HT1080 (cell line): Measurements from ENCODE around the gene OR52E1. TPM values are rescaled to one million over a fixed set of nuclear protein-coding genes. Genes with fewer than 3 reads are reported as not detected.

Experiments
- DNase-seq: peaks from one replicate; pipeline ENCODE4 v3.0.0-alpha.2; 2015; ENCODE audit warnings: low read depth
- polyA plus RNA-seq, 2 experiments: library from polyadenylated mRNA; depleted of rRNA; stranded (reverse); fragments of >200 nt; gene quantifications; 2 replicates each; pipeline ENCODE4 v1.2.3, GENCODE V29; 2015
- total RNA-seq: library from RNA; depleted of rRNA; stranded (reverse); fragments of >200 nt; shearing (Covaris generic); gene quantifications from 2 replicates; pipeline ENCODE4 v1.2.3, GENCODE V29; 2014; rRNA removed

OR52E1 gene
- not detected in 2 replicates for total RNA-seq
- polyA plus RNA-seq (2015; cell fraction: cytosol; rRNA removed): not detected in 2 replicates
- not detected in 2 replicates for polyA plus RNA-seq (2015; cell fraction: nucleus; rRNA removed)

DNA sequence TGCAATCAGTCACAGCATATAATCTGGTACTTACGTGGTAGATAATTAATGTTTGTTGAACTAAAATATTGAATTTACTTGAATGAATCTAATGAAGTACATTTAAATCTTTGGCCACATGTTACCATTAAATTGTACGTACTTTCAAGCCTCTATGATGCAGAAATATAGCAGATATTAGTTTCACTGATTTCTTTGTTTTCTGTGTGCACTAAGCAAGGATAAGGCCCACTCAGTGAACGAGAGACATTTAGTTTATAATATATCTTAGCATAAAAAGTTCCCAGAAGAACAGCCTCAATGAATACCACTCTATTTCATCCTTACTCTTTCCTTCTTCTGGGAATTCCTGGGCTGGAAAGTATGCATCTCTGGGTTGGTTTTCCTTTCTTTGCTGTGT is at the start of gene OR52E1:
TSS of gene OR52E1 (plus strand) at position 301 of the 400 bp plus-strand sequence.
- DNase-seq: no peak

DNA sequence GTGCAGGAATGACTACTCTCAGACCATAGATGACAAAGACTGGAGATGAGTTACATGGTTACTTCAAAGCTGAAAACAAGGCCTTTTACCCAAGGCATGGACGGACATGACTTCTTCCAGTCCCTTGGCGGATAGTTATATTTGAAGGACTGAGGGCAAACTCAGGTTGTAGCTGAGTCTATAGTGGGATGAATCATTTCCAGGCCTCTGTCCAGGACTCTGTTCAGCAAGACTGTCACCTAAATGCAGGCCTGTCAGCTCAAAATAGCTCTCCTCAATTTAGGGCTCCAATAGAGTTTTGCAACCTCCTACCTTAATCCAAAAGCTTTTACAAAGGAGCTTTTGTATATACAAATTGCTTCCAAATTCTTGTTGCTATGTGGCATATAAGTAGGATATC is 47.4 kb upstream of the OR52E1 start:
- DNase-seq: peak; percentile 26

DNA sequence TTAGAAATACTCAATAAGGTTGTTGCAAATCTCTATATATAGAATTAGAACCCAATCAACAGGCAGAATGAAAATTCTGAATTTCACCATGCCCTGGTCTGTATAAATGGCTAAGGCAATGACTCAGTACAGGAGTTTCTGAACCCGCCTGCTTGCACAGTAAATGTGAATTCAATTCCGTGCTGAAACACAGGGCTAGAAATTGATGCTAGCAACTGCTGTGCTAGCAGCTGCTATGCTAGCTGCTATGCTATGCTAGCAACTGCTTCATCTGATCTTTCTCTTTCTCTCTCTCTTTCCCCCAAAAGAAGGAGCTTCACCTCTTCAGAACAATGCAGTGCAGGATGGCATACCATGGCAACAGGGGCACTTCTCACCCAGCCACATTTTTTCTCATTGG is 32.7 kb upstream of the OR52E1 start:
- DNase-seq: no peak

DNA sequence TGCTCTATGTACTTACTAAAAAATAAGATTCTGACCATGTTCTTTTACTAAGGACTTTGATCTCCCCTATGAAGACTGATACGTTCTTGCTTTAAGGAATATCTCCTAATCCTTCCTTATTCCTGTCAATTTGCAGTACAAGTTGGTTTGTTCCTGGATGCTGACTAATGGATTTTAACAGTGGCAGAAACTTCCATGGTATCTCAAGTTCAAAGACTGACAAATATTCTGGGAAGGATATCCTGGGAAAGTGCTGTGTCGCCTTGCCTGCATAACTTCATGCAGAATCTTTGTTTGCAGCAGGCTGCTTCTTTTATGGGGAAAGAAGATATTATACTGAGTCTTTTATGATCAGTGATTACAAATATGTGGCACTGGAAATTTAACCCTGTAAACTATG is 31.4 kb upstream of the OR52E1 start:
- DNase-seq: no peak

DNA sequence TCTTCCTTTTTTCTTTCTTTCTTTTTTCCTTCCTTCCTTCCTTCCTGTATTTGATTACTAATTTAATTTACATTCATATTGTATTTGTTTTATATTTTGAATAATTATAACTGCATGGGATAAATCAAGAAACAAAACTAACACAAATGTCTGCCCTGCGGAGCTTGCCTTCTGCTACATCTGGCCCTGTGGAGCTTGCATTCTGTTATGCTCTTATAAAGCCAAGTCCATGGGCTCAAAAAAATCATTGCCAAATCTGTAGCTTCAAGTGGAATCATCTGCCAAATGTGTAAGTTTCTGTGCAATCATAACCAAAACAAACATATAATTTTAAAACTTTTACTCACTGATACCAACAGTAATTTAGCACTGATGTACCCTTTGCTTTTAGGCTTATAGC is 31.0 kb upstream of the OR52E1 start:
- no peak for DNase-seq

DNA sequence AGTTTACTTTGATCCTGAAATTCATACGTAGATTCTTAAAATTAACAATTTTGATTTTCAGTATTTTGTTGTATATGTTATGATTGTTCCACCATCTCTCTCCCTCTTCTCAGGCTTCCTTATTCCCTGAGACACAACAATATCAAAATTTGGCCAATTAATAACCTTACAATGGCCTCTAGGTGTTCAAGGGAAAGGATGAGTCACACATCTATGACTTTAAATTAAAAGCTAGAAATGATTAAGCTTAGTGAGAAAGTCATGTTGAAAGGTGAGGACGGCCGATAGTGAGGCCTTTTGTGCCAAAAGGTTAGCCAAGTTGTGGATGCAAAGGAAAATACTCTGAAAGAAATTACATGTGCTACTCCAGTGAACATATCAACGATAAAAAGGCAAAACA is 28.5 kb upstream of the OR52E1 start:
- DNase-seq: no peak

DNA sequence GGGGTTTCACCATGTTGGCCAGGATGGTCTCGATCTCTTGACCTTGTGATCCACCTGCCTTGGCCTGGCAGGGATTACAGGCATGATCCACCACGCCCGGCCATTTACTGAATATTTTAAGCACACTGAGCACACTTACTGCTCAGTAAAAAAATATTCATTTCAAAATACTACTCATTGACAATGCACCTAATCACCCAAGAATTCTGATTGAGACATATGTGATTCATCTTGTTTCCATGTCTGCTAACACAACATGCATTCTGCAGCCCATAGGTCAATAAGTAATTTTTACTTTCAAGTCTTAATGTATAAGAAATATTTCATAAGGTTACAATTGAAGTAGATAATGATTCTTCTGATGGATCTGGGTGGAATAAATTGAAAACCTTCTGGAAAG is 27.3 kb upstream of the OR52E1 start:
- no peak for DNase-seq

DNA sequence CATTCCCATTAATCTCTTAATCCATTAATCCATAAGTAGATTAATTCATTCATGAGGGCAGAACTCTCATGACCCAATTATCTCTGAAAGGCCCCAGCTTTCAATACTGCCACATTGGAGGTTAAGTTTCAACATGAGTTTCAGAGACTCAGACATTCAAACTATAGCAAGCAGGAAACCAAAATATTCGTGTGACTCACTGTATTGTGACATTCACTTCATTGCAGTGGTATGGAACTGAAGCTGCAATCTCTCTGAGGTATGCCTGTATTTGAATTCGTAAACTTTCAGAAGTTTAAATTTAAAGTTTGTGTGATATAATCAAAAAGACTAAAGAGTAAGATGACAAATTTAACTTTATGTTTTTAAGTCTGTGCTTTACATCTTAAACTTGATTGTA is 26.0 kb upstream of the OR52E1 start:
- DNase-seq: peak; percentile 65

DNA sequence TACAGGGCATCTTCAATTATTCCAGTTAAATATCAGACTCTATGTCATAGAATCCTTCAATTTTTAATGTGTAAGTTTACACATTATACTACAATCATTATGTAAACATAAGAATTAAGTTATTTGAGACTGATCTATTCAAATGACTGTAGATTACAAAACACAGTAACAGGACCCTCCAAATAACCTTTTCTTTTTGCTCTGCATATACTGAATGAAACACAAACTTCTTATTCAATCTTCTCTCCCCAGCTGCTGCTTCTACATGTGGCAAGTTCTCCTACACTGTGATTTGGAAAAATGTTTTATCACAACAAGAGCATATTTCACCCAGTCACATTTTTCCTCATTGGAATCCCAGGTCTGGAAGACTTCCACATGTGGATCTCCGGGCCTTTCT is 23.1 kb upstream of the OR52E1 start, which contains the start of gene OR52J3:
TSS of gene OR52J3 (plus strand) at position 301 of the 400 bp plus-strand sequence. CDS start at position 301, 0 bp downstream.
- no peak for DNase-seq

DNA sequence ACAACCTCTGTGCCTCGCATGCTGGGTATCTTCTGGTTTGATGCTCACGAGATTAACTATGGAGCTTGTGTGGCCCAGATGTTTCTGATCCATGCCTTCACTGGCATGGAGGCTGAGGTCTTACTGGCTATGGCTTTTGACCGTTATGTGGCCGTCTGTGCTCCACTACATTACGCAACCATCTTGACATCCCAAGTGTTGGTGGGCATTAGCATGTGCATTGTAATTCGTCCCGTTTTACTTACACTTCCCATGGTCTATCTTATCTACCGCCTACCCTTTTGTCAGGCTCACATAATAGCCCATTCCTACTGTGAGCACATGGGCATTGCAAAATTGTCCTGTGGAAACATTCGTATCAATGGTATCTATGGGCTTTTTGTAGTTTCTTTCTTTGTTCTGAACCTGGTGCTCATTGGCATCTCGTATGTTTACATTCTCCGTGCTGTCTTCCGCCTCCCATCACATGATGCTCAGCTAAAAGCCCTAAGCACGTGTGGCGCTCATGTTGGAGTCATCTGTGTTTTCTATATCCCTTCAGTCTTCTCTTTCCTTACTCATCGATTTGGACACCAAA is 22.5 kb upstream of the OR52E1 start:
- DNase-seq: no peak

DNA sequence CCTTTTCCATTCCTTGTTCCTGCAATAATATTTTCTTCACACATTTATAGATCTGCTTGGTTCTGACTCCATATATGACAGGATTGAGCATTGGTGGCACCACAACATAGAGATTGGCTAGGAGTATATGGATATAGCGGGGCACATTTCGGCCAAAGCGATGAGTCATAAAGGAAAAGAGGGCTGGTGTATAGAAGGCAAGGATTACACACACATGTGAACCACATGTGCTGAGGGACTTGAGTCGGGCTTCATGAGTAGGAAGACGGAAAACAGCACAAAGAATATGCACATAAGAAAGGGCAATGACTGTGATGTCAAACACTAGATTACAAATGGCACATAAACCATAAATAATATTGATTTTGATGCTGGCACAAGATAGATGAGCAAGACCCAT is 10.7 kb upstream of the OR52E1 start:
- DNase-seq: peak; percentile 18

DNA sequence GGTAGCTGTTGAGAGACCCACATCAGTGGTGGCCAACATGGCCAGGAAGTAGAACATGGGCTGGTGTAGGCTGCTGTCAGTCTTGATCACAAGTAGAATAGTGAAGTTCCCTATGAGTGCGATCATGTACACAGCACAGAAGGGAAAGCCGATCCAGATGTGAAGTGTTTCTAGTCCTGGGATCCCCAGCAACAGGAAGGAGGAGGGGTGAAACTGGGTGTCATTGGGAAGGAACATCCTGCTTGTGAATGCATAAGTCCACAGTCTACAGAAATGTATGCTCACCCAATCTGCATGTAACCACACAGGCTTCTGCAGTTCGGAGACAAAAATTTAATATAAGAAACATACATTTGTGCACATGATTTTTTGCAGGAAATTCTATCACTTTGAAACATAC is 10.0 kb upstream of the OR52E1 start, which contains the start of gene OR52E2:
TSS of gene OR52E2 (minus strand) at position 237 of the 400 bp plus-strand sequence. CDS start at position 237, 0 bp downstream.
- no peak for DNase-seq

DNA sequence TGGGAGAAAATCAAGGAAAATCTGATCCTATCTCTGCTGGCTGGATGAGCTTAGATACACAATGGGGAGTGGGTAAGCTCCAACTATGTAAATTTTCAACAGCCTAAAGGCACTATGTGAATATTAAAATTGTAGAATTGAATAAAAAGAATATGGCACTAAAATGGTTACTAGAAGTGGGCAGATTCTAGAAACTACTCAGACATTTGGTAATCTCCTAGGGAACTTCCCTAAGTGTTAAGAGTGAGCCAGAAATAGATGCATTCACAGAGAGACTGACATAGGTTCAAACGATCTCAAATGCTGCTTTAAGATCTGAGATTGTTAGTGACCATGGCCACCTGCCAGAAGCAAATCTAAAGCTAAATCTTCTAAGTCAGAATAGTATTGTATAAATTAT is 4.3 kb upstream of the OR52E1 start:
- DNase-seq: no peak

DNA sequence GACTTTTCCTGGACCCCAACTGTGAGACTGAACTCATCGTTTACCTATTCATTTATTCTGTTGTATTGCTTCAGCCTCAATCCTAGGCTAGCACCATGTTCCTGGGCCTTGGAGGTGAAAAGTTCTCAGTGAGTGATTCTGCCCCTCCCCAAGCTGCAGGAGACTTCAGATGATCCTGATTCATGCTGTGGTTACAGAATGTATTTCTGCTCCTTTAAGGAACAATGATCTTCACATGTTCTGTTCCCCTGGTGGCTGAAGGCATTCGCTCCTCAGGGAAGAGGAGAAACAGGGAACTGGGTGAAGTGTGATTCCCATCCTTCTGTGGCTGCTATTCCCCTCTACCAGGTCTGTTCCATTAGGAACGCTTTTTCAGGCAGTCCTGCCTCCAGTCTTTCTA is 2.4 kb downstream of the OR52E1 start:
- peak; percentile 21 for DNase-seq

DNA sequence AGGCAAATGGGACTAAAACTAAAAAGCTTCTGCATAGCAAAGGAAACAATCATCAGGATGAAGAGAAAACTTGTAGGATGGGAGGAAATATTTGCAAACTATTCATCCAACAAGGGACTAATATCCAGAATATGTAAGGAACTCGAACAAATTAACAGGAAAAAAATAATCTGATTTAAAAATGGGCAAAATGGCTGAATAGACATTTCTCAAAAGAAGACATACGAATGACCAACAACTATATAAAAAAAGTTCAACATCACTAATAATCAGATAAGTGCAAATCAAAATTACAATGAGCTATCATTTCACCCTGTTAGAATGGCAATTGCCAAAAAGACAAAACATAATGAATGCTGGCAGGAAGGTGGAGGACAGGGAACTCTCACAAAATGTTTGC is 12.0 kb downstream of the OR52E1 start:
- no peak for DNase-seq

DNA sequence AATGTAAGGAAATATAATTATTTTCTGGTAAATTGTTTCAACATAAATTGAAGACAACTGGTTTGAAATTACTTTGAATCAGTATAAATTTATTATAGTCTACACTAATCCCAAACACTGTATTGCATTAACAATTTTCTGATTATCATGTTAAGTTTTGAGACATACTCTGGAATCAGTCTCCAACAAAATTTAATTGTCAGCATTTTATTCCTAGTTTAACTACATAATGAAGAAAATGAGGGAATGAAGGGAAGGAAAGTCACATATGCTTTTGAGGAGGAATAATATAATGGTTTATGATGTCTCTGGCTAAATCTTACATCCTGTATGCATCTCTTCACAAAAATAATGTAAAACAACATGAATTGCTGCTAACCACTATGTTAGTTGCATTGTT is 14.2 kb downstream of the OR52E1 start:
- DNase-seq: no peak

DNA sequence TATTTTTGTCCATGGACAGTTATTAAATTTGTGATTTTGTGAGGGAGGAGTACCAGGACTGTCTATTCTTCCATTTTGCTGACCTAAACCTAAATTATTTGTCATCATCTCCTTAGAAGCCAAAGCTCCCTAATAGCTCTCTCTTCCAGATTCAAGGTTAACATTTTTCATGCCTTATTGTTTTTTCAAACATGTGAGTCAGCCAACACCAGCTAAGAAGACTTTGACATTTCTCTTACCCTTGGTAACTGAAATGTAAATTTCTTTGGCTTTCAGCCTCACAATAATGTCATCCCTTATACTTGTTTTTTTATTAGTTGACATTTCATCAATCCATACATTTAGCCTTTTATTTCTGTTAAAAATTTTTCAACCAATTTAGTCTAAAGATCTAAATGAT is 19.2 kb downstream of the OR52E1 start:
- no peak for DNase-seq

DNA sequence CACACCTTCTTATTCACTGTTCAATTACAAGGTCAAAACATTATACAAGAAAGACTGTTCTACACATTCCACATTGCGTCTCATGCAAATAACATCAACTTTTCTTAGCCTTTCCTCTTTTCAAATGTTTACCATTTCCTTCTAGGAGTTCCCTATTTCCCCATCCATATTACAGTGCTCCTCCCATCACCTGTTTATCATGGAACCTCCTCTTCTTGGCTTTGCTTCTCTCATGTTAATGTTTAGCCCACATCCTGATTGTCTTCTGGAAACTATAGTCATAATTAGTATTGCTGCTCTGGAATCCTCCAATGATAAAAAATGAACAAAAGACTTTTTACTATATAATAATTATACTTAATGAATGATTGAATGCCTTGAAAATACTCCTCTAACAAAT is 21.3 kb downstream of the OR52E1 start:
- no peak for DNase-seq

DNA sequence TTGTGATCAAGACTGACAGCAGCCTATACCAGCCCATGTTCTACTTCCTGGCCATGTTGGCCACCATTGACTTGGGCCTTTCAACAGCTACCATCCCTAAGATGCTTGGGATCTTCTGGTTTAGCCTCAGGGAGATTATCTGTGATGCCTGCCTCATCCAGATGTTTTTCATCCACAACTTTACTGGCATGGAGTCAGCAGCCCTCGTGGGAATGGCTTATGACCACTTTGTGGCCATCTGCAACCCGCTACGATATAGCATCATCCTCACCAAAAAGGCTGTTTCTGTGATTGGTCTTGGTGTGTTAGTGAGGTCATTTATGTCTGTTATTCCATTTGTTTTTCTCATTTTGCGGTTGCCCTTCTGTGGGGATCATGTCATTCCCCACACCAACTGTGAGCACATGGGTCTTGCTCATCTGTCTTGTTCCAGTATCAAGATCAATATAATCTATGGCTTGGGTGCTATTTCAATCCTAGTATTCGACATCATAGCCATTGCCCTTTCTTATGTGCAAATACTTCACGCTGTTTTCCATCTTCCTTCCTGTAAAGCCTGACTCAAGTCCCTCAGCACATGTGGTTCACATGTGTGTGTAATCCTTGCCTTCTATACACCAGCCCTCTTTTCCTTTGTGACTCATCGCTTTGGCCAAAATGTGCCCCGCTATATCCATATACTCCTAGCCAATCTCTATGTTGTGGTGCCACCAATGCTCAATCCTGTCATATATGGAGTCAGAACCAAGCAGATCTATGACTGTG is 23.6 kb downstream of the OR52E1 start:
- DNase-seq: peak; percentile 64

DNA sequence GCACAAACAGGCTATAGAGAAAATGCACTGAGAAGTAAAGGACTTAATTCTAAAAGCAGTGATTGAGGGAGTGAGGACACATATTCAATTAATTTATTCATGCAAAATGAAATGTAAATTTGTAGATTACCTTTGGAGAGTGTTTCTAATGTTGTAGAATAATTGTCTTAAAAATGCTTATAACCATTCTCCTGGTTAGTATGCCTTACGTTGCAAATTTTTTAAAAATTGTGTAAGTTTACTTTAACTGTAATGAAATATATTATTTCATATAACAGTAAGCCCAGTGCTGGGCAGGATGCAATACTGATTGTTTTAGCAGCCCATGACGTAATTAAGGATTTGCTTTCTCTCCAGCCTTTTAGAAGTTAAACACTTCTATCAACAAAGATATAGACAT is 26.6 kb downstream of the OR52E1 start:
- DNase-seq: no peak

DNA sequence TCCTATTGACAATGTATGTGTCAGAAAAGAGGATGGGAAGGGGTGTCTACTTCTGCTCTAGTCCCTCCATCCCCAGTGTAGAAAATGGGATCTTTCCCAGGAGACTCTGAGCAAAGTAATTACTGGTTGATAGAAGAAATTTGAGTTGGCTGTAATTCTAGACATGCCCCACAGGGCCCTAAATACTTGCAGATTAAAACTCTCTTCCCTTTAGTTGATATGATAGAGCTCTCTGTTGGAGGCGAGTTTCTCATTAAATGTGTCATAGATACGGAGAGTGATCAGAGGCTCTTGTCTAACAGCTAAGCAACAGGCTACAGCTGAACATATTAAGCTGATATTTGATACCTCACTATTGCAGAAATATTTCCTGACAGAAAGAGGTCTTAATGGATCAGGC is 32.9 kb downstream of the OR52E1 start:
- no peak for DNase-seq

DNA sequence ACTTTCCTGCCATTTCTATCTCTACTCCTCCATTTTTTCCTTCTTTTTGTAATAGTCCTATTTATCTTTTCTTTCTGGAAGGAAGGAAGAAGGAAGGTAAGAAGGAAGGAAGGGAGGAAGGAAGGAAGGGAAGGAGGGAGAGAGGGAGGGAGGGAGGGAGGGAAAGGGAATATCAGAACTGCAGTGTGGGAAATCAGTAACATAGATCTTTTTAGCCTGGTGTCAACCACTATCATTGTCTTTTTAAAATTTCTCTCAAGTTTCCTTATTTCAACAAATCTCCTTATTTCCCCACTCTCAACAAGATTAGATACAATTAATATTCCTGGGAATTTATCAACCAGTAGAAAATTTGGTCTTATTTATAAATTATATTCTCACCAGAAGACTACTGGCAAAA is 33.7 kb downstream of the OR52E1 start:
- DNase-seq: no peak

DNA sequence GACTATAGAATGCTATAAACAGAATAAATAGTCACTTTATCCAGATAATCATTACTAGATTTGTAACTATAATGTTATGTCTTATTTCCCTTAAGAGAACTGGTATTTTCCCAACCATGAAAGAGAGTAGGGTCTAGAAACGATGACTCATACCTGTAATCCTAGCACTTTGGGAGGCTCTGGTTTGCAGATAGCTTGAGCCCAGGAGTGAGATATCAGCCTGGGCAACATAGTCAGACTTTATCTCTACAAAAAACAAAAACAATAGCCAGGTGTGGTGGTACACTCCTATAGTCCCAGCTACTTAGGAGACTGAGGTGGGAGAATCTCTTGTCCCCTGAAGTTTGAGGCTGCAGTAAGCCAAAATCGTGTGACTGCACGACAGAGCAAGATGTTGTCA is 37.9 kb downstream of the OR52E1 start:
- DNase-seq: no peak
